Measurements from ENCODE around the gene SLC1A5.

Gene SLC1A5

GRCh38 chr19:46788262-46788967 lies at the start of gene SLC1A5:
Gene SLC1A5, minus strand, starts transcription at chr19:46788594. Its CDS starts 629 bp downstream, at chr19:46787965.
- H3K27ac ChIP-seq (ENCODE audit: low read length), result peak within 1 kb of the TSS; percentile 94
- peaks cover 60% of the 10 kb centered on the region for H3K4me1 ChIP-seq (ENCODE audit: insufficient read depth, low read length)
- H3K36me3 ChIP-seq (ENCODE audit: insufficient read depth, low read length), result peaks cover 27% of the 10 kb centered on the region
- peak; percentile 100 for DNase-seq
- H3K9me3 ChIP-seq (ENCODE audit: insufficient read depth, low read length, severe bottlenecking), result no peaks in the 10 kb centered on the region
- H3K27me3 ChIP-seq (ENCODE audit: insufficient read depth, low read length, poor library complexity), result no peaks in the 10 kb centered on the region
- peak within 1 kb of the TSS; percentile 66 for H2AFZ ChIP-seq (ENCODE audit: low read depth, low read length)
- H3K4me2 ChIP-seq (ENCODE audit: insufficient read depth, low read length), result peak within 1 kb of the TSS; percentile 94
- peak within 1 kb of the TSS; percentile 86 to 88 for H3K4me3 ChIP-seq (ENCODE audit: low read depth in 1 of 2, low read length in 2 of 2)
- H3K79me2 ChIP-seq (ENCODE audit: insufficient read depth, low read length), result peaks cover 49% of the 10 kb centered on the region
- no peak for TF ChIP-seq EZH2 (IDR thresholded peaks at IDR 0.05; ENCODE audit: borderline replicate concordance, low read depth, low read length, severe bottlenecking)
- TF ChIP-seq, protein P1, sequence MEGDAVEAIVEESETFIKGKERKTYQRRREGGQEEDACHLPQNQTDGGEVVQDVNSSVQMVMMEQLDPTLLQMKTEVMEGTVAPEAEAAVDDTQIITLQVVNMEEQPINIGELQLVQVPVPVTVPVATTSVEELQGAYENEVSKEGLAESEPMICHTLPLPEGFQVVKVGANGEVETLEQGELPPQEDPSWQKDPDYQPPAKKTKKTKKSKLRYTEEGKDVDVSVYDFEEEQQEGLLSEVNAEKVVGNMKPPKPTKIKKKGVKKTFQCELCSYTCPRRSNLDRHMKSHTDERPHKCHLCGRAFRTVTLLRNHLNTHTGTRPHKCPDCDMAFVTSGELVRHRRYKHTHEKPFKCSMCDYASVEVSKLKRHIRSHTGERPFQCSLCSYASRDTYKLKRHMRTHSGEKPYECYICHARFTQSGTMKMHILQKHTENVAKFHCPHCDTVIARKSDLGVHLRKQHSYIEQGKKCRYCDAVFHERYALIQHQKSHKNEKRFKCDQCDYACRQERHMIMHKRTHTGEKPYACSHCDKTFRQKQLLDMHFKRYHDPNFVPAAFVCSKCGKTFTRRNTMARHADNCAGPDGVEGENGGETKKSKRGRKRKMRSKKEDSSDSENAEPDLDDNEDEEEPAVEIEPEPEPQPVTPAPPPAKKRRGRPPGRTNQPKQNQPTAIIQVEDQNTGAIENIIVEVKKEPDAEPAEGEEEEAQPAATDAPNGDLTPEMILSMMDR (IDR thresholded peaks at IDR 0.05; ENCODE audit: borderline replicate concordance, extremely low read depth, low read length, poor library complexity, severe bottlenecking), result peak; percentile 15
- peaks cover 36% of the 10 kb centered on the region for H4K20me1 ChIP-seq (ENCODE audit: insufficient read depth, low read length)
- peak within 1 kb of the TSS; percentile 70 for H3K9ac ChIP-seq (ENCODE audit: low read depth, low read length)
- ATAC-seq (ENCODE audit: insufficient read depth, low read depth), result peak; percentile 72

DNA sequence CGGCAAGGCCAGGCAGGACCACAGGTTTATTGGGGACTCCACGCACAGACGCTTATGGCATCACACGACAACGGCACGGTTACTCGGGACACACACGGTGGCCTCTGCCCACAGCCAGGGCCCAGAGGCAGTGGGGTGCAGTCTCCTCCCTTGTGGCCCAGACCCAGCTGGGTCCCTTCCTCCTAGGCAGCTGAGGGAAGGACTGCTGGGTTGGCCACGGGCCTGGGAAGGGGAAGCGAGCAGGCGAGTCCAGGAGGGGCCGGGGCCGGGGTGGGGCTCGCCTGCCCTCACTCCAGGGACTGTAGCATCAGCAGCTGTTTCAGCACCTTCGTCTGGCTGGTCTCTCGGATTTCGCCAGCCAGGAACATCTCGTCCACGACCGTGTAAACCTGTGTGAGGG lies 49.8 kb upstream of the SLC1A5 start:
- ATAC-seq (ENCODE audit: insufficient read depth, low read depth), result no peak
- 0 out of 2 replicates have a peak, but pooled peaks cover 4% of the 10 kb centered on the region for H3K4me1 ChIP-seq (ENCODE audit: insufficient read depth, low read length)
- H3K9me3 ChIP-seq (ENCODE audit: insufficient read depth, low read length, severe bottlenecking), result no peaks in the 10 kb centered on the region
- peaks cover 17% of the 10 kb centered on the region for H4K20me1 ChIP-seq (ENCODE audit: insufficient read depth, low read length)
- H3K79me2 ChIP-seq (ENCODE audit: insufficient read depth, low read length), result peaks cover 6% of the 10 kb centered on the region; the same call in 1 of the 2 replicates
- peaks cover 54% of the 10 kb centered on the region for H3K36me3 ChIP-seq (ENCODE audit: insufficient read depth, low read length)
- no peak for DNase-seq
- H2AFZ ChIP-seq (ENCODE audit: low read depth, low read length), result no peak overlapping the region
- no peak overlapping the region for H3K4me2 ChIP-seq (ENCODE audit: insufficient read depth, low read length)
- no peak overlapping the region for H3K4me3 ChIP-seq (ENCODE audit: low read depth in 1 of 2, low read length in 2 of 2)
- no peak for TF ChIP-seq EZH2 (IDR thresholded peaks at IDR 0.05; ENCODE audit: borderline replicate concordance, low read depth, low read length, severe bottlenecking)
- TF ChIP-seq, protein P1 (IDR thresholded peaks at IDR 0.05; ENCODE audit: borderline replicate concordance, extremely low read depth, low read length, poor library complexity, severe bottlenecking), result no peak
- H3K27me3 ChIP-seq (ENCODE audit: insufficient read depth, low read length, poor library complexity), result no peaks in the 10 kb centered on the region
- H3K9ac ChIP-seq (ENCODE audit: low read depth, low read length), result no peak overlapping the region
- no peak overlapping the region for H3K27ac ChIP-seq (ENCODE audit: low read length)

- DNase-seq (no peak), ATAC-seq (ENCODE audit: insufficient read depth, low read depth) (no peak)
- H3K4me2 ChIP-seq (ENCODE audit: insufficient read depth, low read length), result no peak overlapping the region
- H4K20me1 ChIP-seq (ENCODE audit: insufficient read depth, low read length), result peaks cover 7% of the 10 kb centered on the region; the same call in 1 of the 2 replicates
- H3K4me3 ChIP-seq (ENCODE audit: low read depth in 1 of 2, low read length in 2 of 2), result no peak overlapping the region
- H3K36me3 ChIP-seq (ENCODE audit: insufficient read depth, low read length), result peaks cover 34% of the 10 kb centered on the region
- no peak overlapping the region for H3K27ac ChIP-seq (ENCODE audit: low read length)
- TF ChIP-seq, protein P1 (IDR thresholded peaks at IDR 0.05; ENCODE audit: borderline replicate concordance, extremely low read depth, low read length, poor library complexity, severe bottlenecking), result no peak
- no peak for TF ChIP-seq EZH2 (IDR thresholded peaks at IDR 0.05; ENCODE audit: borderline replicate concordance, low read depth, low read length, severe bottlenecking)
- no peak overlapping the region for H2AFZ ChIP-seq (ENCODE audit: low read depth, low read length)
- H3K79me2 ChIP-seq (ENCODE audit: insufficient read depth, low read length), result peaks cover 4% of the 10 kb centered on the region; the same call in 1 of the 2 replicates
- H3K4me1 ChIP-seq (ENCODE audit: insufficient read depth, low read length), result no peaks in the 10 kb centered on the region
- H3K9ac ChIP-seq (ENCODE audit: low read depth, low read length), result no peak overlapping the region
- H3K27me3 ChIP-seq (ENCODE audit: insufficient read depth, low read length, poor library complexity), result no peaks in the 10 kb centered on the region
- H3K9me3 ChIP-seq (ENCODE audit: insufficient read depth, low read length, severe bottlenecking), result no peaks in the 10 kb centered on the region
These were observed 46.6 kb upstream of the SLC1A5 start for GRCh38 chr19:46834984-46835383.

All from DND-41 (cell line).